HAP-1 (cell line): ENCODE data around the gene IGF2.

ENCODE experiments used
- DNase-seq, 2 experiments: peaks; one replicate each; pipeline ENCODE4 v3.0.0-alpha.2; 2016 to 2020; ENCODE audit warnings: low spot score in 2 of 2
- H3K27me3 ChIP-seq: fragments of 250-450 bp; sonication (Bioruptor Pico); 2 replicates; pipeline ENCODE4 v1.5.1; 2020; ENCODE audit warnings: low read depth, mild to moderate bottlenecking, moderate library complexity
- H3K36me3 ChIP-seq: fragments of 250-450 bp; sonication (Bioruptor Pico); replicated peaks from 2 replicates; pipeline ENCODE4 v1.5.1; 2020; ENCODE audit warnings: mild to moderate bottlenecking
- H3K4me1 ChIP-seq: fragments of 250-450 bp; sonication (Bioruptor Pico); 2 replicates; pipeline ENCODE4 v1.5.1; 2020; ENCODE audit warnings: mild to moderate bottlenecking
- H3K4me3 ChIP-seq: fragments of 250-450 bp; sonication (Bioruptor Pico); 2 replicates; pipeline ENCODE4 v1.5.1; 2020; ENCODE audit warnings: mild to moderate bottlenecking, moderate library complexity
- H3K9me3 ChIP-seq: fragments of 250-450 bp; sonication (Bioruptor Pico); 2 replicates; pipeline ENCODE4 v1.5.1; 2020; ENCODE audit warnings: mild to moderate bottlenecking, moderate library complexity
- in situ Hi-C: fragments of 300-500 bp; cut with MboI; formaldehyde crosslinking; loops from 3 replicates; pipeline ENCODE4 v1.14.3; 2020; ENCODE audit warnings: low sequenced_read_pairs, inconsistent platforms, mixed read lengths

Gene IGF2

DNA sequence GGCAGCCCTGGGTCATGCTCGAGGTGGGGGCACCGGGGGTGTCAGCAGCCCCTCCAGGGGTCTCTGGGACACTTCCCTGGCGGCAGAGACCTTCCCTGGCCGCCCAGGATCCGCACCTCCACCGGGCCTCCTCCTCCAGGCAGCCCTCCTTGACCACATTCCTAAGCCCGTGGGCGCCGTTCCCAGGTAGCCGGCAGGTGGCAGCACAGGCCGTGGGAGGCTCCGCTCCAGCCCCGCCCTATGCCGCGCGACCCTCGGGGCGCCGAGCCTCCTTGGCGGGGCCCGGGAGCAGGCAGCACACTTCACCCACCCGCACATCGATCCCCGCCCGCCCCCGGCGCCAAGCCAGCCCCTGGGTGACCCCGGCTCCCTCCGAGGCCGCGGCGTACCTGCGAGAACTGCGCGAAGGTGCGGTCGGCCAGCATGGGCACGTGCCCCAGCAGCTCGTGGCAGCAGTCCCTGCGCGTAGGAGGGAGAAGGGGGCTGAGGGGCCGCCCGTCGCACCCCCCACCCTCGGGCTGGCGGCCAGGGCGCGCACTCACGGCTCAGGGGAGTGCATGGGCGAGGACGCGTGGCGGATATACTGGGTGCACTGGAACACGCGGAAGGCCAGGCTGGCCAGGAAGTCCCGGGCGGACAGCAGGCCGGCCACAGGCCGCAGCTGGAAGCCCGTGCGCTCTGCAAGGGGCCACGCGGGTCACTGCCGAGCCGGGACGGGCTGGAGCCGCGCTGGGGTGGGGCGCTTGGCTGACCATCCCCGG lies 27.1 kb upstream of the IGF2 start:
- Histone ChIP-seq H3K27me3 (0 out of 2 replicates have a peak, but pooled peaks cover 3% of the 10 kb centered on the region), H3K4me1 (no peaks in the 10 kb centered on the region), H3K36me3 (no peaks in the 10 kb centered on the region), H3K9me3 (no peaks in the 10 kb centered on the region), H3K4me3 (no peak overlapping the region)
- DNase-seq, result peak in 1 of 2 experiments; percentile 75
- in situ Hi-C loops, result loop anchor here (25.0 kb wide), 1 partner anchor 304 kb away; the partner anchor contains the start of gene LSP1

- H3K36me3 ChIP-seq, result no peaks in the 10 kb centered on the region
- 0 out of 2 replicates have a peak, but pooled peaks cover 3% of the 10 kb centered on the region for H3K27me3 ChIP-seq
- no peak for DNase-seq
- H3K4me1 ChIP-seq, result no peaks in the 10 kb centered on the region
- H3K4me3 ChIP-seq, result no peak overlapping the region
- in situ Hi-C loops, result loop anchor here (25.0 kb wide), 1 partner anchor 303 kb away; the partner anchor contains the start of gene LSP1
- no peaks in the 10 kb centered on the region for H3K9me3 ChIP-seq
Measured at GRCh38 chr11:2165571-2165970, 26.4 kb upstream of the IGF2 start.

DNA sequence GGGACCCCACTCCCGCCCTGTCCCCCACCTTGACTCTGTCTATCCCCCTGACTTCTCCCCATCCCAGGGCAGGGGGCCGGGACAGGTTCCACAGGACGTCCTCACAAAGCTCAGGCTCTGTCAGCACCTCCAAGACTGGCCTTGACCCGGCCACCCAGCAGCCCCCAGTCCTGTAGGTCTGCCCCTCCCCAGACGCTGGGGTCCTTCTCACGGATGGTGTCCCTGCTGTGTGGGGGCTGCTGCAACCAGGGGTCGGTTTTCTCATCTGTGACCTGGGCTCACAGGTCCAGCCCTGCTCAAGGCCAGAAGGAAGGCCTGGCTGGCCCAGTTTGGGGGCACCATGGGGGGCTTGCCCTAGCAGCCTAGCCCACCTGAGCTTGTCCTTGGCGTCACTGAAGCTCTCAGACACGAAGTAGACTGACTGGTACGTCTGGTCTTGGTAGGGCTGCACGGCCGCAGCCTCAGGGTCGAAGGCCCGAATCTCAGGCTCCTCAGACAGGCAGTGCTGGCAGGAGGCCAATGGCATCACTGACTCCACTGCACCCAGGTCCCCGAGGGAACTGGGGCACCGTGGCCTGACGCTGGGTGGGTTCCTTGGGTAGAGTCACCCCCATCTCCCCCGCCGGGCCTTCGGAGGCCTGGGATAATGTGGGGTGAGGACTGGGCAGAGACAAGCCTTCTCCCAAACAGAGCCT lies 25.8 kb upstream of the IGF2 start:
- DNase-seq, result no peak
- H3K4me3 ChIP-seq, result no peak overlapping the region
- H3K9me3 ChIP-seq, result no peaks in the 10 kb centered on the region
- H3K27me3 ChIP-seq, result 0 out of 2 replicates have a peak, but pooled peaks cover 3% of the 10 kb centered on the region
- H3K36me3 ChIP-seq, result no peaks in the 10 kb centered on the region
- H3K4me1 ChIP-seq, result no peaks in the 10 kb centered on the region
- in situ Hi-C loops, result loop anchor here (25.0 kb wide), 1 partner anchor 303 kb away; the partner anchor contains the start of gene LSP1

DNA sequence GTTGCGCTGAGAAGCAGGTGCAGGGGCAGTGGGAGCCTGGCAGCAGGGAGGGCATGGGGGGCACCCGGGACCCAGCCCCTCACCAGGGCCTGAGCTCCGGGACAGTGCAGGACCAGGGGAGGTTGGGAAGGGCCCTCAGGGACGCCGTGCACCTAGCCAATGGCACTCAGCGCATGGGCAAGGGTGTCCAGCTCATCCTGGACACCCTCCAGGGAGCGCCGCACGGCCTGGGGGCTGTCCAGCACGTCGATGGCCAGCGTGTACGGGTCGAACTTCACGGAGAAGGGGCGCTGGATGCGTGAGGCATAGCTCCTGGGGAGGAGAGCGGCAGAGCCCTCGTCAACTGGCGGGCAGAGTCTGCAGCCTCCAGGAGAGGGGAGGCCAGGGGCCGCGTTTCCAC lies 24.9 kb upstream of the IGF2 start:
- H3K27me3 ChIP-seq, result no peaks in the 10 kb centered on the region

DNA sequence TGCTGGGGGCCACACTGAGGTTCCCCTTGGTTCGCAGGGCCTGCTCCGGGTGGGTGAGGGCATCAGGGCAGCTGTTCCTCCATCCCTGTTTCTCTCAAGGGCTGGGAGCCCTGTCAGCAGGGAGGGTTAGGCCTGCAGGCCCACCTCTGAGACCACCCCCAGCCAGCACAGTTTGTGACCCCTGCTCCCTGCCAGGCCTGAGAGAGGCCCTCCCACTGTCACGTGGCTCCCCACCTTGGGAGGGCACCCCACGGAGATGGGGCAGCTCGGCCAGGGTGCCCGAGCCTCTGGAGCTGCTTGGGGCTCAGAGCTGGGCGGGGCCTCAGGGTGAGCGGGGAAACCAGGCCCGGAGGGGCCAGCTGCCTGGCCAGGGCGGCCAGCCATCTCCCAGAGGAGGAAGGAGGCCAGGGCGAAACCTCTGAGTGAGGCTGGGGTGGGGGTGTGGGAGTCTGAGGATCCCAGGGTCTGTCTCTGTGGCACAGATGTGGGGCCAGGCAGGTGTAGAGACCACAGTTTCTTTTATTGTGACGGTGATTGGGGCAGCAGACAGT lies 24.3 kb upstream of the IGF2 start:
- H3K27me3 ChIP-seq, result no peaks in the 10 kb centered on the region
- in situ Hi-C loops, result loop anchor here (25.0 kb wide), 1 partner anchor 301 kb away; the partner anchor contains the start of gene LSP1
- no peak for DNase-seq

More for the DNA sequence above, 24.9 kb upstream of the IGF2 start:
- Histone ChIP-seq H3K36me3 (no peaks in the 10 kb centered on the region), H3K4me1 (no peaks in the 10 kb centered on the region), H3K4me3 (no peak overlapping the region), H3K9me3 (no peaks in the 10 kb centered on the region)
- in situ Hi-C loops, result loop anchor here (25.0 kb wide), 1 partner anchor 302 kb away; the partner anchor contains the start of gene LSP1
- no peak for DNase-seq

DNA sequence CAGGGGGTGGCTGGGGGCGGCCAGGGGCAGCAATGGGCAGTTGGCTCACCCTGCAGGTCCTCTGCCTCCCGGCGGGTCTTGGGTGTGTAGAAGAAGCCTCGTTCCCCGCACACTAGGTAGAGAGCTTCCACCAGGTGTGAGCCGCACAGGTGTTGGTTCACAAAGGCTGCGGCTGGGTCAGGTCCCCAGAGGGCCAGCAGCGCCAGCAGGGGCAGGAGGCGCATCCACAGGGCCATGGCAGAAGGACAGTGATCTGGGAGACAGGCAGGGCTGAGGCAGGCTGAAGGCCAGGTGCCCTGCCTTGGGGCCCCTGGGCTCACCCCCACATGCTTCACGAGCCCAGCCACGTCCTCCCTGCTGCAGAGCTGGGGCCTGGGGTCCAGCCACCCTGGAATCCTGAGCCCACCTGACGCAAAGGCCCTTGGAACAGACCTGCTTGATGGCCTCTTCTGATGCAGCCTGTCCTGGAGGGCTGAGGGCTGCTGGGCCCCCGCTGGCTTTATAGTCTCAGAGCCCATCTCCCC lies 21.6 kb upstream of the IGF2 start, which contains the start of gene INS:
Gene INS, minus strand, starts transcription at position 474 of the 524 bp plus-strand sequence. Its CDS starts 238 bp downstream, at position 236.
- Histone ChIP-seq H3K9me3 (no peaks in the 10 kb centered on the region), H3K4me3 (no peak within 1 kb of the TSS), H3K4me1 (no peaks in the 10 kb centered on the region), H3K36me3 (no peaks in the 10 kb centered on the region), H3K27me3 (no peaks in the 10 kb centered on the region)
- in situ Hi-C loops, result loop anchor here (25.0 kb wide), 1 partner anchor 298 kb away; the partner anchor contains the start of gene LSP1
- DNase-seq, result no peak

More for the DNA sequence above, 24.3 kb upstream of the IGF2 start:
- Histone ChIP-seq H3K36me3 (no peaks in the 10 kb centered on the region), H3K9me3 (no peaks in the 10 kb centered on the region), H3K4me3 (no peak overlapping the region), H3K4me1 (no peaks in the 10 kb centered on the region)

GRCh38 chr11:2159536-2160413 lies 20.6 kb upstream of the IGF2 start:
- Histone ChIP-seq H3K4me3 (no peak overlapping the region), H3K27me3 (no peaks in the 10 kb centered on the region), H3K4me1 (no peaks in the 10 kb centered on the region), H3K36me3 (no peaks in the 10 kb centered on the region), H3K9me3 (no peaks in the 10 kb centered on the region)
- in situ Hi-C loops, result loop anchor here (10.0 to 25.0 kb wide), 2 partner anchors 297 to 505 kb away; partner anchors contain the start of gene LSP1
- no peak for DNase-seq

- in situ Hi-C loops, result loop anchor here (10.0 to 25.0 kb wide), 2 partner anchors 297 to 504 kb away; partner anchors contain the start of gene LSP1
- H3K27me3 ChIP-seq, result no peaks in the 10 kb centered on the region
- no peaks in the 10 kb centered on the region for H3K9me3 ChIP-seq
- no peak overlapping the region for H3K4me3 ChIP-seq
- no peaks in the 10 kb centered on the region for H3K36me3 ChIP-seq
- DNase-seq, result no peak
- H3K4me1 ChIP-seq, result no peaks in the 10 kb centered on the region
Measured at GRCh38 chr11:2158966-2159365, 19.8 kb upstream of the IGF2 start.

GRCh38 chr11:2158296-2158737 lies 19.1 kb upstream of the IGF2 start:
- Histone ChIP-seq H3K36me3 (no peaks in the 10 kb centered on the region), H3K27me3 (no peaks in the 10 kb centered on the region), H3K4me3 (no peak overlapping the region), H3K9me3 (no peaks in the 10 kb centered on the region), H3K4me1 (no peaks in the 10 kb centered on the region)
- in situ Hi-C loops, result loop anchor here (10.0 to 25.0 kb wide), 2 partner anchors 296 to 504 kb away; partner anchors contain the start of gene LSP1
- DNase-seq, result no peak

- Histone ChIP-seq H3K27me3 (no peaks in the 10 kb centered on the region), H3K4me3 (no peak overlapping the region), H3K4me1 (no peaks in the 10 kb centered on the region), H3K36me3 (no peaks in the 10 kb centered on the region), H3K9me3 (no peaks in the 10 kb centered on the region)
- no peak for DNase-seq
- in situ Hi-C loops, result loop anchor here (10.0 to 25.0 kb wide), 2 partner anchors 295 to 503 kb away; partner anchors contain the start of gene LSP1
Measured at GRCh38 chr11:2157294-2158040, 18.3 kb upstream of the IGF2 start.

GRCh38 chr11:2156416-2157182 lies 17.4 kb upstream of the IGF2 start:
- no peaks in the 10 kb centered on the region for H3K27me3 ChIP-seq
- no peaks in the 10 kb centered on the region for H3K9me3 ChIP-seq
- H3K36me3 ChIP-seq, result no peaks in the 10 kb centered on the region
- in situ Hi-C loops, result loop anchor here (10.0 to 25.0 kb wide), 2 partner anchors 294 to 502 kb away; partner anchors contain the start of gene LSP1
- no peaks in the 10 kb centered on the region for H3K4me1 ChIP-seq
- DNase-seq, result peak; percentile 35 to 85
- no peak overlapping the region for H3K4me3 ChIP-seq
